Adipose tissue (tissue), 3 donors: ENCODE data around the gene PRICKLE3. TPM values are rescaled to one million over a fixed set of nuclear protein-coding genes. Genes with fewer than 3 reads are reported as not detected.
"Not testable (repeated sequence)": the region's sequence is repeated elsewhere in the genome, so short reads cannot be mapped to it uniquely, and the experiment has no call there.

Experiments used
- H3K27ac ChIP-seq: one replicate; pipeline ENCODE4 v1.5.1; 2013; ENCODE audit warnings: low read depth, low read length
- WGBS, 3 donors: extraction: QIAGEN DNeasy Blood & Tissue Kit; methylation state at CpG; one replicate each; pipeline ENCODE4 v1.1.7; 2013; 5-methylcytosine and 5-hydroxymethylcytosine counted together
- polyA plus RNA-seq, 3 donors: library from polyadenylated mRNA; stranded (reverse); fragments of 200-250 nt; gene quantifications; one replicate each; pipeline ENCODE4 v1.2.3, GENCODE V29; 2013
- donor health status: healthy with polysubstance abuse.
- donor health status: Bipolar disorder and iron deficiency.
- donor health status: healthy.

The PRICKLE3 gene
- polyA plus RNA-seq, 3 donors: 6.0 to 8.4 (median 7.8) TPM

- no peak overlapping the region for H3K27ac ChIP-seq
- WGBS, 3 donors: 57 to 67% (median 59%) methylated on average over 8 of the region's 8 CpGs
Measured at GRCh38 chrX:49188468-49189076, 2.4 kb upstream of the PRICKLE3 start.

- no peak overlapping the region for H3K27ac ChIP-seq
- WGBS, 3 donors: 68 to 81% (median 74%) methylated on average over 7 to 10 of the region's 10 CpGs
Measured at GRCh38 chrX:49187526-49187925, 1.4 kb upstream of the PRICKLE3 start.

- no peak overlapping the region for H3K27ac ChIP-seq
- WGBS, 3 donors: 63 to 77% (median 67%) methylated on average over 11 to 15 of the region's 15 CpGs
Measured at GRCh38 chrX:49187028-49187394, 838 bp upstream of the PRICKLE3 start.

GRCh38 chrX:49184294-49185281 lies 1.6 kb downstream of the PRICKLE3 start:
- 13 to 51% (median 18%) methylated on average over 21 to 46 of the region's 46 CpGs for WGBS, 3 donors
- H3K27ac ChIP-seq: no peak overlapping the region

GRCh38 chrX:49183701-49184281 lies 2.4 kb downstream of the PRICKLE3 start:
- 84 to 89% (median 86%) methylated on average over 12 to 18 of the region's 18 CpGs for WGBS, 3 donors
- no peak overlapping the region for H3K27ac ChIP-seq

GRCh38 chrX:49179358-49179757 lies 6.8 kb downstream of the PRICKLE3 start:
- WGBS, 3 donors: 70 to 86% (median 83%) methylated on average over 2 of the region's 2 CpGs
- no peak overlapping the region for H3K27ac ChIP-seq

- WGBS, 3 donors: 87 to 100% (median 91%) methylated on average over 1 to 3 of the region's 3 CpGs
Measured at GRCh38 chrX:49178537-49178936, 7.6 kb downstream of the PRICKLE3 start.

GRCh38 chrX:49177873-49178480 lies 8.2 kb downstream of the PRICKLE3 start:
- no peak overlapping the region for H3K27ac ChIP-seq
- WGBS, 3 donors: 93 to 94% (median 93%) methylated on average over 12 to 23 of the region's 23 CpGs

More at GRCh38 chrX:49178537-49178936, 7.6 kb downstream of the PRICKLE3 start:
- H3K27ac ChIP-seq: no peak overlapping the region

GRCh38 chrX:49177338-49177833 lies 8.8 kb downstream of the PRICKLE3 start:
- H3K27ac ChIP-seq: no peak overlapping the region
- 56 to 73% (median 70%) methylated on average over 3 to 4 of the region's 4 CpGs for WGBS, 3 donors

- 56 to 70% (median 57%) methylated on average over 24 to 27 of the region's 27 CpGs for WGBS, 3 donors
- no peak overlapping the region for H3K27ac ChIP-seq
Measured at GRCh38 chrX:49176421-49177326, 9.5 kb downstream of the PRICKLE3 start.

GRCh38 chrX:49175435-49176274 lies 10.5 kb downstream of the PRICKLE3 start:
- H3K27ac ChIP-seq: no peak overlapping the region
- 88 to 94% (median 88%) methylated on average over 25 to 43 of the region's 43 CpGs for WGBS, 3 donors

GRCh38 chrX:49174723-49175122 lies 11.4 kb downstream of the PRICKLE3 start:
- H3K27ac ChIP-seq: no peak overlapping the region
- 69 to 72% (median 72%) methylated on average over 3 of the region's 3 CpGs for WGBS, 3 donors

GRCh38 chrX:49173544-49173943 lies 12.6 kb downstream of the PRICKLE3 start:
- H3K27ac ChIP-seq: not testable (repeated sequence)
- WGBS, 3 donors: 88 to 94% (median 91%) methylated on average over 6 to 8 of the region's 8 CpGs

GRCh38 chrX:49172280-49172780 lies 13.8 kb downstream of the PRICKLE3 start:
- peak overlapping the region; percentile 57 for H3K27ac ChIP-seq
- 0 to 52% (median 1%) methylated on average over 18 to 37 of the region's 37 CpGs for WGBS, 3 donors

GRCh38 chrX:49171752-49172279 lies 14.4 kb downstream of the PRICKLE3 start, which contains the start of gene PLP2:
PLP2 (plus strand) TSS chrX:49171898; CDS start chrX:49172001, 103 bp downstream.
- peak within 1 kb of the TSS; percentile 57 for H3K27ac ChIP-seq
- WGBS, 3 donors: 0 to 44% (median 1%) methylated on average over 28 to 45 of the region's 46 CpGs

- H3K27ac ChIP-seq: peak overlapping the region; percentile 92
- 48 to 84% (median 67%) methylated on average over 3 of the region's 3 CpGs for WGBS, 3 donors
Measured at GRCh38 chrX:49167740-49168108, 18.4 kb downstream of the PRICKLE3 start.
